ENCODE results near the gene ASB15.

The ASB15 gene

GRCh38 chr7:123594813-123595241 is 6.8 kb upstream of the ASB15 start:
- no peak overlapping the region for H3K4me3 ChIP-seq (ENCODE audit: low read depth, low read length)
- TF ChIP-seq CTCF (IDR thresholded peaks at IDR 0.05; ENCODE audit: borderline replicate concordance, insufficient read depth, low read depth, low read length) = no peak

GRCh38 chr7:123598657-123599056 is 3.0 kb upstream of the ASB15 start:
- TF ChIP-seq CTCF (IDR thresholded peaks at IDR 0.05; ENCODE audit: borderline replicate concordance, insufficient read depth, low read depth, low read length) = no peak
- H3K4me3 ChIP-seq (ENCODE audit: low read depth, low read length) = no peak overlapping the region

GRCh38 chr7:123599766-123600165 is 1.9 kb upstream of the ASB15 start:
- TF ChIP-seq CTCF (IDR thresholded peaks at IDR 0.05; ENCODE audit: borderline replicate concordance, insufficient read depth, low read depth, low read length) = no peak
- no peak overlapping the region for H3K4me3 ChIP-seq (ENCODE audit: low read depth, low read length)

GRCh38 chr7:123600876-123601275 is 745 bp upstream of the ASB15 start:
- H3K4me3 ChIP-seq (ENCODE audit: low read depth, low read length) = no peak overlapping the region
- no peak for TF ChIP-seq CTCF (IDR thresholded peaks at IDR 0.05; ENCODE audit: borderline replicate concordance, insufficient read depth, low read depth, low read length)

GRCh38 chr7:123602648-123603047 is 1.0 kb downstream of the ASB15 start:
- TF ChIP-seq CTCF (IDR thresholded peaks at IDR 0.05; ENCODE audit: borderline replicate concordance, insufficient read depth, low read depth, low read length) = no peak

GRCh38 chr7:123604739-123605138 is 3.1 kb downstream of the ASB15 start:
- no peak overlapping the region for H3K4me3 ChIP-seq (ENCODE audit: low read depth, low read length)
- TF ChIP-seq CTCF (IDR thresholded peaks at IDR 0.05; ENCODE audit: borderline replicate concordance, insufficient read depth, low read depth, low read length) = no peak

More at GRCh38 chr7:123602648-123603047, 1.0 kb downstream of the ASB15 start:
- no peak overlapping the region for H3K4me3 ChIP-seq (ENCODE audit: low read depth, low read length)

- no peak for TF ChIP-seq CTCF (IDR thresholded peaks at IDR 0.05; ENCODE audit: borderline replicate concordance, insufficient read depth, low read depth, low read length)
- H3K4me3 ChIP-seq (ENCODE audit: low read depth, low read length) = no peak overlapping the region
These were observed 5.9 kb downstream of the ASB15 start for GRCh38 chr7:123607423-123607975.

Measured in GM12875 (cell line).